Neural cell (in vitro differentiated cells): ENCODE measurements around the gene TMEM17. TPM values are rescaled to one million over a fixed set of nuclear protein-coding genes. Genes with fewer than 3 reads are reported as not detected.

Experiments used
- H2AFZ ChIP-seq: fragments of 200-600, 300-800 bp; sonication (generic), shearing (Covaris generic); 2 replicates; pipeline ENCODE4 v1.6.0; 2014; ENCODE audit warnings: low read depth, mild to moderate bottlenecking, antibody characterized with exemption, low read length, moderate library complexity
- H3F3A ChIP-seq: fragments of 200-600 bp; shearing (Covaris generic); 2 replicates; pipeline ENCODE4 v1.6.1; 2016; ENCODE audit warnings: mild to moderate bottlenecking, moderate library complexity, mixed read lengths, antibody characterized with exemption, low read length; ENCODE audit not compliant: insufficient read depth, poor library complexity, severe bottlenecking
- H3K27ac ChIP-seq: fragments of 200-600, 300-800 bp; sonication (generic), shearing (Covaris generic); 2 replicates; pipeline ENCODE4 v1.5.1; 2014; ENCODE audit warnings: mild to moderate bottlenecking, low read length, moderate library complexity
- H3K27me3 ChIP-seq: fragments of 300-800, 200-600 bp; sonication (generic), shearing (Covaris generic); 2 replicates; pipeline ENCODE4 v1.6.0; 2014; ENCODE audit warnings: mild to moderate bottlenecking, low read depth, low read length, moderate library complexity; ENCODE audit not compliant: insufficient read depth
- H3K36me3 ChIP-seq: fragments of 300-800, 200-600 bp; sonication (generic), shearing (Covaris generic); 2 replicates; pipeline ENCODE4 v1.5.1; 2014; ENCODE audit warnings: mild to moderate bottlenecking, antibody characterized with exemption, low read length, moderate library complexity; ENCODE audit not compliant: insufficient read depth
- H3K4me2 ChIP-seq: fragments of 300-800, 200-600 bp; sonication (generic), shearing (Covaris generic); 2 replicates; pipeline ENCODE4 v1.6.0; 2014; ENCODE audit warnings: mild to moderate bottlenecking, low read length
- H3K4me3 ChIP-seq: fragments of 300-800, 200-600 bp; sonication (generic), shearing (Covaris generic); 2 replicates; pipeline ENCODE4 v1.5.1; 2014; ENCODE audit warnings: mild to moderate bottlenecking, low read length, moderate library complexity
- H3K79me2 ChIP-seq: fragments of 200-600 bp; shearing (Covaris generic); replicated peaks from 2 replicates; pipeline ENCODE4 v1.6.0; 2014; ENCODE audit warnings: mild to moderate bottlenecking, low read length, moderate library complexity; ENCODE audit not compliant: insufficient read depth
- H3K9ac ChIP-seq: fragments of 300-800, 200-600 bp; sonication (generic), shearing (Covaris generic); 2 replicates; pipeline ENCODE4 v1.6.1; 2016; ENCODE audit warnings: mild to moderate bottlenecking, low read length, mixed read lengths
- H3K9me2 ChIP-seq: fragments of 200-600 bp; shearing (Covaris generic); 2 replicates; pipeline ENCODE4 v1.6.1; 2016; ENCODE audit warnings: mild to moderate bottlenecking, low read length, mixed read lengths; ENCODE audit not compliant: insufficient read depth
- H3K9me3 ChIP-seq: fragments of 200-600, 300-800 bp; sonication (generic), shearing (Covaris generic); 2 replicates; pipeline ENCODE4 v1.6.1; 2016; ENCODE audit warnings: mild to moderate bottlenecking, mixed run types, low read length, moderate library complexity, mixed read lengths
- H4K20me1 ChIP-seq: fragments of 200-600 bp; shearing (Covaris generic); 2 replicates; pipeline ENCODE4 v1.6.1; 2016; ENCODE audit warnings: mild to moderate bottlenecking, mixed run types; ENCODE audit not compliant: insufficient read depth
- EP300 ChIP-seq: fragments of 450-650 bp; conservative IDR thresholded peaks from 2 replicates; pipeline ENCODE4 v1.6.1; 2014; ENCODE audit warnings: antibody characterized with exemption, mild to moderate bottlenecking, moderate library complexity; ENCODE audit not compliant: poor library complexity, severe bottlenecking
- EZH2 ChIP-seq: fragments of 200-600, 300-800 bp; shearing (Covaris generic), sonication (generic); IDR thresholded peaks from 2 replicates; pipeline ENCODE4 v1.6.1; 2014; ENCODE audit warnings: antibody characterized with exemption, low read length, borderline replicate concordance, mild to moderate bottlenecking; ENCODE audit not compliant: insufficient read depth, poor library complexity, severe bottlenecking
- MXI1 ChIP-seq: fragments of 450-650 bp; conservative IDR thresholded peaks from 2 replicates; pipeline ENCODE4 v1.6.1; 2014; ENCODE audit warnings: antibody characterized with exemption, mild to moderate bottlenecking; ENCODE audit not compliant: poor library complexity, severe bottlenecking
- POLR2AphosphoS5 ChIP-seq: IDR thresholded peaks from 2 replicates; pipeline ENCODE4 v1.6.1; 2012
- RAD21 ChIP-seq: fragments of 450-650 bp; conservative IDR thresholded peaks from 2 replicates; pipeline ENCODE4 v1.6.1; 2014; ENCODE audit warnings: antibody characterized with exemption, mild to moderate bottlenecking, moderate library complexity
- SMC3 ChIP-seq: fragments of 450-650 bp; conservative IDR thresholded peaks from 2 replicates; pipeline ENCODE4 v1.6.1; 2014; ENCODE audit warnings: antibody characterized with exemption, mild to moderate bottlenecking, moderate library complexity; ENCODE audit not compliant: poor library complexity
- TAF1 ChIP-seq: IDR thresholded peaks from 2 replicates; pipeline ENCODE4 v1.6.1; 2012; ENCODE audit warnings: low read depth
- polyA plus RNA-seq: library from polyadenylated mRNA; depleted of rRNA; stranded (reverse); fragments of >200 nt; gene quantifications from 2 replicates; pipeline ENCODE4 v1.2.3, GENCODE V29; 2014
- TF ChIP-seq, protein P1 (sequence below): fragments of 450-650 bp; IDR thresholded peaks from 2 replicates; pipeline ENCODE4 v1.5.1; 2014; ENCODE audit warnings: antibody characterized with exemption, mild to moderate bottlenecking, moderate library complexity; ENCODE audit not compliant: poor library complexity, severe bottlenecking
- TF ChIP-seq, protein P2 (sequence below): IDR thresholded peaks from 2 replicates; pipeline ENCODE4 v1.6.1; 2012; ENCODE audit warnings: borderline replicate concordance

TMEM17 gene
- polyA plus RNA-seq, 1 donor from 2014 or later = 8.6 TPM

DNA sequence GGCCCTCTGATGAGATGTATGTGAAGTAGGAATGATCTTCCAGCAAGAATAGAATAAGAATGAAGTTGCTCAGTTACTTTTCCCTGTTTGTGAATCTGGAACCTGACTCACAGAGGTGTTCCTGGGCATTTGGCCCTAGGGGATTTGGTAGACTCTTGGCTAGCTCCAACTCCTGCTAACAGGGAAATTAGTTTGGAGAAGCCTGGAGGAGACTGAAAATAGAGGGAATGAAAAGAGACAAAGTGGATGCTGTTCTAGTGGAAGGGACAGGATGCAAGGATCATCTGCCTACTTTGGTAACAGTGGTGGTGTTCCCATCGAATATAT is 19.6 kb downstream of the TMEM17 start:
- Histone ChIP-seq H2AFZ (no peak overlapping the region), H3K4me3 (no peak overlapping the region), H3K36me3 (no peaks in the 10 kb centered on the region), H3K4me2 (no peak overlapping the region), H3K79me2 (no peaks in the 10 kb centered on the region), H4K20me1 (no peaks in the 10 kb centered on the region), H3K9ac (no peak overlapping the region), H3K27me3 (no peaks in the 10 kb centered on the region), H3K9me2 (no peaks in the 10 kb centered on the region), H3K9me3 (no peaks in the 10 kb centered on the region), H3F3A (no peaks in the 10 kb centered on the region), H3K27ac (no peak overlapping the region)
- TF ChIP-seq MXI1 = no peak
- TF ChIP-seq EP300 = no peak
- TF ChIP-seq, protein P1, sequence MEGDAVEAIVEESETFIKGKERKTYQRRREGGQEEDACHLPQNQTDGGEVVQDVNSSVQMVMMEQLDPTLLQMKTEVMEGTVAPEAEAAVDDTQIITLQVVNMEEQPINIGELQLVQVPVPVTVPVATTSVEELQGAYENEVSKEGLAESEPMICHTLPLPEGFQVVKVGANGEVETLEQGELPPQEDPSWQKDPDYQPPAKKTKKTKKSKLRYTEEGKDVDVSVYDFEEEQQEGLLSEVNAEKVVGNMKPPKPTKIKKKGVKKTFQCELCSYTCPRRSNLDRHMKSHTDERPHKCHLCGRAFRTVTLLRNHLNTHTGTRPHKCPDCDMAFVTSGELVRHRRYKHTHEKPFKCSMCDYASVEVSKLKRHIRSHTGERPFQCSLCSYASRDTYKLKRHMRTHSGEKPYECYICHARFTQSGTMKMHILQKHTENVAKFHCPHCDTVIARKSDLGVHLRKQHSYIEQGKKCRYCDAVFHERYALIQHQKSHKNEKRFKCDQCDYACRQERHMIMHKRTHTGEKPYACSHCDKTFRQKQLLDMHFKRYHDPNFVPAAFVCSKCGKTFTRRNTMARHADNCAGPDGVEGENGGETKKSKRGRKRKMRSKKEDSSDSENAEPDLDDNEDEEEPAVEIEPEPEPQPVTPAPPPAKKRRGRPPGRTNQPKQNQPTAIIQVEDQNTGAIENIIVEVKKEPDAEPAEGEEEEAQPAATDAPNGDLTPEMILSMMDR = no peak
- no peak for TF ChIP-seq EZH2
- TF ChIP-seq TAF1 = no peak
- no peak for TF ChIP-seq RAD21
- no peak for TF ChIP-seq SMC3
- no peak for TF ChIP-seq POLR2AphosphoS5

DNA sequence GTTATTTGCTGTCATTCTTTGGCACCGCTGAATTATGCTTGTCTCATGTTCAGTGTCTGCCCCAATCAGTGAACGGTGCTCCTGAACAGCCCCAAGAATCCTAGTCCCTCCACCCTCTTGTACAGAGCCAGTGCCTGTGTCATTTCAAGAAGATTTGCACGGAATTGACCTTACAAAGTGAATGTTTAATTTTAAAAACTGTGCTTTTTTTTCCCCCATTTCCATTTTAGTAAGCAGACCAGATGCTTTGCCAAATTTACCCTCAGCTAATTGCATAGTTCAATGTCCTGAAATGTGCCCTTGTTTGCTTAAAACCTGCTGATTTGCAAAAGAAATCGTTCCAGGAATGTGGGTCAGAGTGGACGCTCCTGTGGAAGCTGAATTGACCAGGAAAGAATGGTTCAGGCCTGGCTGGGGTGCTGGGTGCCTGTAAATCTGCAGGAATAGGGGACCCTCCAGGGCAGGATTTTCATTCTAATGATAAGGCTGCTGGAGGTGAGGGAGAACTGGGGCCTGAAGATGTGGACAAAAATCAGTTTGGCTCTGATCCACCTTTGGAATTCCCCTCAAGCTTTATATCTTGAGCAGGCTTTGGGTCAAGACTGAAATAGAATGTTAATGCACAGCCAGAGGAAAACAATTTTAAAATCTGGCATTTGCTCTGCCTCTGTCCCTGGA is 20.1 kb downstream of the TMEM17 start:
- Histone ChIP-seq H3K9me3 (no peaks in the 10 kb centered on the region), H3K4me3 (no peak overlapping the region), H3K79me2 (no peaks in the 10 kb centered on the region), H4K20me1 (no peaks in the 10 kb centered on the region), H3K27ac (no peak overlapping the region), H3F3A (no peaks in the 10 kb centered on the region), H2AFZ (no peak overlapping the region), H3K9ac (no peak overlapping the region), H3K27me3 (no peaks in the 10 kb centered on the region), H3K36me3 (no peaks in the 10 kb centered on the region), H3K4me2 (no peak overlapping the region), H3K9me2 (no peaks in the 10 kb centered on the region)
- no peak for TF ChIP-seq POLR2AphosphoS5
- TF ChIP-seq, protein P1 = no peak
- TF ChIP-seq, protein P2, sequence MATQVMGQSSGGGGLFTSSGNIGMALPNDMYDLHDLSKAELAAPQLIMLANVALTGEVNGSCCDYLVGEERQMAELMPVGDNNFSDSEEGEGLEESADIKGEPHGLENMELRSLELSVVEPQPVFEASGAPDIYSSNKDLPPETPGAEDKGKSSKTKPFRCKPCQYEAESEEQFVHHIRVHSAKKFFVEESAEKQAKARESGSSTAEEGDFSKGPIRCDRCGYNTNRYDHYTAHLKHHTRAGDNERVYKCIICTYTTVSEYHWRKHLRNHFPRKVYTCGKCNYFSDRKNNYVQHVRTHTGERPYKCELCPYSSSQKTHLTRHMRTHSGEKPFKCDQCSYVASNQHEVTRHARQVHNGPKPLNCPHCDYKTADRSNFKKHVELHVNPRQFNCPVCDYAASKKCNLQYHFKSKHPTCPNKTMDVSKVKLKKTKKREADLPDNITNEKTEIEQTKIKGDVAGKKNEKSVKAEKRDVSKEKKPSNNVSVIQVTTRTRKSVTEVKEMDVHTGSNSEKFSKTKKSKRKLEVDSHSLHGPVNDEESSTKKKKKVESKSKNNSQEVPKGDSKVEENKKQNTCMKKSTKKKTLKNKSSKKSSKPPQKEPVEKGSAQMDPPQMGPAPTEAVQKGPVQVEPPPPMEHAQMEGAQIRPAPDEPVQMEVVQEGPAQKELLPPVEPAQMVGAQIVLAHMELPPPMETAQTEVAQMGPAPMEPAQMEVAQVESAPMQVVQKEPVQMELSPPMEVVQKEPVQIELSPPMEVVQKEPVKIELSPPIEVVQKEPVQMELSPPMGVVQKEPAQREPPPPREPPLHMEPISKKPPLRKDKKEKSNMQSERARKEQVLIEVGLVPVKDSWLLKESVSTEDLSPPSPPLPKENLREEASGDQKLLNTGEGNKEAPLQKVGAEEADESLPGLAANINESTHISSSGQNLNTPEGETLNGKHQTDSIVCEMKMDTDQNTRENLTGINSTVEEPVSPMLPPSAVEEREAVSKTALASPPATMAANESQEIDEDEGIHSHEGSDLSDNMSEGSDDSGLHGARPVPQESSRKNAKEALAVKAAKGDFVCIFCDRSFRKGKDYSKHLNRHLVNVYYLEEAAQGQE = no peak
- no peak for TF ChIP-seq EP300
- no peak for TF ChIP-seq MXI1
- TF ChIP-seq RAD21 = no peak
